ENCODE results near the gene RAP1GAP.

- TF ChIP-seq CTCF (IDR thresholded peaks at IDR 0.05 in 2 of 3, conservative IDR thresholded peaks at IDR 0.05 in 1 of 3; ENCODE audit: borderline replicate concordance in 1 of 3, insufficient read depth in 1 of 3, low read depth in 2 of 3, low read length in 2 of 3) (no peak), ZFX (IDR thresholded peaks at IDR 0.05) (no peak), POLR2AphosphoS5 (IDR thresholded peaks at IDR 0.05; ENCODE audit: low read depth, low read length) (no peak), EZH2phosphoT487 (IDR thresholded peaks at IDR 0.05; ENCODE audit: borderline replicate concordance) (no peak), EZH2 (IDR thresholded peaks at IDR 0.05) (no peak), CBX3 (IDR thresholded peaks at IDR 0.05; ENCODE audit: low read depth) (no peak), EGR1 (IDR thresholded peaks at IDR 0.05; ENCODE audit: low read depth) (no peak), RAD21 (IDR thresholded peaks at IDR 0.05; ENCODE audit: low read depth) (no peak)
These were observed 75.9 kb downstream of the RAP1GAP start for GRCh38 chr1:21593231-21593630.

Data from HCT116 (cell line).